ENCODE results near the gene CTNNA3.

Gene CTNNA3

DNA sequence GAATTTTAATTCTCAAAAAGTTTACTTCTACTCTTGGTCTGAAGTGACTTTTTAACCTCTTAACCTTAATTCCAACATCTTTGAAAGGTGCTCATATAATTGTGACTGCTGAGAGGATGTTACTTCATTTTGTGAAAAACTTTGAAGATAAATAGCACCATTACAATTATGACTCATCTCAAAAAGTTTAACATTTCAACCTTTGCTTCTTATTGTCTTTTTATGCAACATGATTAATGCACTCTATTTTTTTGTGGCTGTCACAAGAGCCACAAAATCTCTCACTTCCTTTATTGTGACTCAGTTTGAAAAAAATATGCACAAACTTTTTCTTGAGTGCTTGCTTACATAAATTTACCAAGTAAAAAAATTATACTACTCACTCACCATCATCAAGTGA is 387.1 kb downstream of the CTNNA3 start:
- no peak for FAIRE-seq

GRCh38 chr10:67306588-67307205 is 389.3 kb downstream of the CTNNA3 start:
- FAIRE-seq, result no peak

DNA sequence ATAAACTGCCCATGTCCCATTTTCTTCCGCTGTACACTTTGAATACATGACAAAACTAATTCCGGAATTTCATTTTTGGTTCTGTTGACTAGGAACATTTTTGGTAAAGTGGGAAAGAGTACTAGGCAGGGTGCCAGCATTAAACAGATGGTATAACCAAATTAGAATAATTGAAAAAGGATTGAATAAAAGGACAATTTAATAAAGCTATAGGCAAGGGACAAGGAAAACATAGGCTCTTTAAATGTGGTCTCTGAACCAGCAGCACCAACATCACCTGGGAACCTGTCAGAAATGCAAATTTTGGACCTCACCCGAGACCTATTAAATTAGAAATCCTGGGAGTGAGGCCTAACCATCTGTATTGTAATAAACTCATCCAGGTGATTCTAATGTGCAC is 393.3 kb downstream of the CTNNA3 start:
- FAIRE-seq, result no peak

DNA sequence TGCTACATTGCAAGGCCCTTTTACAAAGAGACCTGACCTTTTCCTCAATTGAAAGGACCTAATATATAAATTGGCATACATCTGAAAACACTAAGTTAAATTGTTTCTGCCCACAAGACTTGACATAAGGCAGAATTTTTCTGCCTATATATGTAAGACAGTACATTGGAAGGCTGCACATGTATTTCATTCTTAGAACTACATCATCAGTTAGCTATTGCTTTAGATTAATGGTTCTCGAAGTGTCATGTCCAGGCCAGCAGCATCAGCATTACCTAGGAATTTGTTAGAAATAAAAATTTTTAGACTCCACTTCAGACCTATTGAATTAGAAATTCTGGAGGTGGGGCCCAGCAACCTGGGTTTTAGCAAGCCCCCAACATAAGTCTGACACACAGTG is 396.2 kb downstream of the CTNNA3 start:
- no peak for FAIRE-seq

GRCh38 chr10:67297637-67298181 is 398.3 kb downstream of the CTNNA3 start:
- no peak for FAIRE-seq

GRCh38 chr10:67296926-67297325 is 399.1 kb downstream of the CTNNA3 start:
- no peak for FAIRE-seq

DNA sequence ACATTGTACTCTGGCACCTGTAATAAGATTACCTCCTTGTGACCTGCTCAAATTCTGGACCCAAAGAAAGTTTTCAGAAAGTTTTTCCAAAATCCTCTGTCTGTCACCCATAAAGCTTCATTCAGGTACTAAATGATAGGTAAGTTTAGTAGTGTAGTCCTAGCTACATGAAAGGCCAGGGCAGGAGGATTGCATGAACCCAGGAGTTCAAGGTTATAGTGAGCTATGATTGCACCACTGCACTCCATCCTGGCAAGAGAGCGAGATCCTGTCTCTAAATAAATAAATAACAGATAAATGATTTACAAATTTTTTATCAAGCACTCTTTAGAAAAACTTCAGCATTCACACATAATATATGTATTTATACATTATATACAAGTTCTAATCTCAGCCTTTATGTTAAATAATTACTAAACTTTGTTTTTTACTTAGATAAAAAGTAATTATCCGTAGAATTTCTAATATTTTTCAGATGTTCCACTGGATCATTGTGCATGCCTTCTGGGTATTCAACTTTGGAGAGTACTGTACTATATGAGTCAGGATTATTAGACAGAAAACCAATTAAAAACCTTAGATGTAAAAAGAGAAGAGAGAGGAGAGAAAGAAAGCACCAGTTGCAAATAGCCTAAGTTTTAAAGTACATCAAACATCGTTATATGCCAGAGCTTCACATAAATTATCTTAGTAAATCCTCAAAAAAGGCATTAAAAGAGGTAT is 407.1 kb downstream of the CTNNA3 start:
- FAIRE-seq, result no peak

- FAIRE-seq, result no peak
Measured at GRCh38 chr10:67284589-67284988, 411.4 kb downstream of the CTNNA3 start.

GRCh38 chr10:67282871-67283270 is 413.1 kb downstream of the CTNNA3 start:
- no peak for FAIRE-seq

DNA sequence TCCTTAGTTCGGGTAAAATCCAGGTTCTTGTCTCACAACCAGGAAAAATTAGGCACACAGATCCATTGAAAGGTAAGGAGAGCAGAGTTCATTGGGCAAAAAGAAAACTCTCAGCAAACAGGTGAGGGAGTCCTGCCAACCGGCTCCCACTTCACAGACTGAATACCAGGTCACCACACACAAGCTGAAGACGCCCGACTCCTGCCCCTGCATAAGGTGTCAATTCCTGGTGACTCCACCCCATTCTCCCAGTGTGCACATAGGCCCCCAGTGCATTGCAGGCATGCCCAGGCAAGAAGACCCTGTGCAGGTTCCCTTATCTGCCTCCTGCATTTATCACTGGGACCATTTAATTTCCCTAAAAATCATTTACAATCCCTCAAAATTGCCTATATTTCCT is 415.6 kb downstream of the CTNNA3 start:
- no peak for FAIRE-seq

GRCh38 chr10:67277402-67277801 is 418.6 kb downstream of the CTNNA3 start:
- FAIRE-seq, result no peak

DNA sequence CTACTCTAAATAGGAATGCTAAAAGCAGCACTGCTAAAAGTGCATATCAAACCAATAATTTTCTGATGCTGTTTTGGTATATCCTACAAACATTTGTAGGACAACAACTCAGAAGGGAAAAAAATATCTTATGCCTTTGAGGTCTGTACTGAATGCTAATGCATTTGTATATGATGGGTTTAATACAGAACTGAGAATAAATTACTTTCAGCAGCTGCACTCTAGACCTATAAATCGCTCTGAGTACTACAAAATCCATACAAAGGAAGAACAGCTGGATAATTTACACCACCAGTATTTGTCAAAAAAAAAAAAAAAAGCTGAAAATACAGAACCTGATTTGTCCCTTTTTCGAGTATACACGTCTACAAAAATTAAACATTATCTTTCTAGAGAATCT is 426.2 kb downstream of the CTNNA3 start:
- FAIRE-seq, result no peak

- FAIRE-seq, result no peak
Measured at GRCh38 chr10:67268146-67268545, 427.8 kb downstream of the CTNNA3 start.

GRCh38 chr10:67262675-67263074 is 433.3 kb downstream of the CTNNA3 start:
- no peak for FAIRE-seq

DNA sequence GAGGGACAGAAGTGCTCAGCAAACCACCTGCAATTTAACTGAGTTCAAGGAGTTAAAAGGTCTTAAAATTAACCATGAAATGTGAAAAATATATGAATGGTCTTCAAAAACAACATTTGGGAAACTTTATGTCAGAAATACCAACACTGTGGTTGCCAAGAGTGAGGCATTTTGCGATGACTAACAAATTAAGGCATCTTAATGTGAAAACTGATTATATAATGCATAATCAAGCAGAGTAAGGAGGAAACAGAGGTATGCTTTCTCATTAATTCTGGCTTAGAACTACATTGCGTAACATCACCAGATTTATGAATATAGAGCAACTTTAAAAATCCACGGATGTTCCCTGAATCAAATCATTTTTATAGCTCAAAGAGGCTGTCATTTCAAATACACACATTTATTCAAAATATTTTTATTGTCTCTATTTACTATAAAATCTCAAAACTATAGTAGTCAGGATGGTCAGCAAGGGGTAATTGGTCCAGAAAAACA is 434.6 kb downstream of the CTNNA3 start:
- no peak for FAIRE-seq

GRCh38 chr10:67259319-67259929 is 436.6 kb downstream of the CTNNA3 start:
- no peak for FAIRE-seq

DNA sequence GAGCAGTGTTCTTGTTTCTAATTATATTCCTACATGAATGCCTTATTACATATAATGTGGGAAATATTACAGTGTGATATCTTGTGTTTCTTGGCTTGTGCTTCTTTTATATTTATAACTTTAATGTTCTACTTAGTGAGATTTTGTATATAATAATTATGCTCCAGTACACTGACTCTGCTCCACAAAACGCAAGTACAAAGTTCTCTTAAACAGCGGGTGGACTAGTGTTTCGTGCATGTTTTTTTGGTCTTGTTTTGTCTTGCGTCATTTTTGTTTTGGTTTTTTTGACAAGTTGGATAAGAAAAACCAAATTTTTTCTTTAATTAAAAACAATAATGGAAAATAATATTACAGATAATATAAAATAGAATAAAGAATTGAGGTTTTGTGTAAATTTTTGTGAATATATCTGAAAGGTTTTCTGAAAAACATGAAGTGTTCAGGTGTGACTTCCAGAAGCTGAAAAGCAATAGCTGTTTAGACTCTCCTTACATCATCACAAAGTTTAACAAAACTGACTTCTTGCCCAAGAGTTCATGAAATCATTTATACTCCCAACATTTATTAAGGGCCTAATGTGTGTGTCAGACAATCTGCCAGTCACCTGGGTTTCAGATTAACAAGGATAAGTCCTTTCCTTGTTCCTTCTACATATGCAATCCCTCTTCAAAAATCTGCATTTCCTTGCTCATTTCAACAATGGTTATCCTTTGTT is 438.4 kb downstream of the CTNNA3 start:
- no peak for FAIRE-seq

GRCh38 chr10:67257018-67257417 is 439.0 kb downstream of the CTNNA3 start:
- peak; percentile 92 for FAIRE-seq

GRCh38 chr10:67250686-67251085 is 445.3 kb downstream of the CTNNA3 start:
- no peak for FAIRE-seq

DNA sequence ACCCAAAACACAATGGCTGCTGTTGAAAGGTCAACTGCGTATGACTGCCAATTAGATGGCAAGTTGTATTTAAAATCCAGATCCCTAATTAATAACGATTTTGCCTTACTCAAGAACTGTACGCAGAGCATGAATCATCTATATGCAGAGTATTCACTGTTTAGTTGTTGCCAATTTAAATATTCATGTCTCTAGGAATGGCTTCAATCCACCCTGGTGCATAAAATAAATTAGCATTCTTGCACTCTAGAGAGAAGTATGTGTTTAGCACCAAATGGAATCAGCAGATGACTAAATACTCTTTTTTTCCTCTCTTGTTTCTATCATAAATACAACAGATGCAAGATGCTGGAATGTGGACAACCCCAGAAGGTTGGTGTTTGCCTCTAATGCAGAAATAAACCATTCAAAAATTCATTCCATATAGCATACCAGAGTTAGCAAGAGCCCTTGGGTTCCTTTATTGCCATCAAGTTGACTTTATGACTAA is 449.9 kb downstream of the CTNNA3 start:
- FAIRE-seq, result no peak

- FAIRE-seq, result no peak
Measured at GRCh38 chr10:67242528-67242927, 453.5 kb downstream of the CTNNA3 start.

GRCh38 chr10:67241451-67241850 is 454.5 kb downstream of the CTNNA3 start:
- FAIRE-seq, result no peak

Measured in endometrium (tissue), 2 donors.